Astrocyte (in vitro differentiated cells and primary cell): Measurements from ENCODE around the gene PACS2. TPM values are rescaled to one million over a fixed set of nuclear protein-coding genes. Genes with fewer than 3 reads are reported as not detected.
A peak's percentile ranks its signal among the peaks of the same experiment; 100 is the strongest.

Source experiments
- DNase-seq: peaks from one replicate; pipeline ENCODE4 v3.0.0-alpha.2; 2010; ENCODE audit warnings: low read depth
- FAIRE-seq: peaks from 2 replicates; lab custom pipeline; 2011; peaks lifted over from hg19 to GRCh38; lab: Jason Lieb, UNC
- H2AFZ ChIP-seq: 2 replicates; pipeline ENCODE4 v1.6.0; 2012; ENCODE audit warnings: low read depth, low read length, inconsistent platforms
- H3K27ac ChIP-seq: 2 replicates; pipeline ENCODE4 v1.5.1; 2011; ENCODE audit warnings: low read depth, low read length, inconsistent platforms
- H3K27me3 ChIP-seq: 2 replicates; pipeline ENCODE4 v1.6.0; 2011; ENCODE audit warnings: low read length, inconsistent platforms; ENCODE audit not compliant: insufficient read depth
- H3K36me3 ChIP-seq: 2 replicates; pipeline ENCODE4 v1.5.1; 2011; ENCODE audit warnings: low read length, inconsistent platforms; ENCODE audit not compliant: insufficient read depth
- H3K4me1 ChIP-seq: 2 replicates; pipeline ENCODE4 v1.5.1; 2011; ENCODE audit warnings: low read length, inconsistent platforms; ENCODE audit not compliant: insufficient read depth
- H3K4me2 ChIP-seq: 2 replicates; pipeline ENCODE4 v1.6.0; 2012; ENCODE audit warnings: low read length, inconsistent platforms
- H3K4me3 ChIP-seq: 2 replicates; pipeline ENCODE4 v1.5.1; 2011; ENCODE audit warnings: low read depth, mild to moderate bottlenecking, low read length, inconsistent platforms; ENCODE audit not compliant: insufficient read depth
- H3K79me2 ChIP-seq: 2 replicates; pipeline ENCODE4 v1.6.0; 2012; ENCODE audit warnings: mild to moderate bottlenecking, low read length, inconsistent platforms; ENCODE audit not compliant: insufficient read depth
- H3K9ac ChIP-seq: 2 replicates; pipeline ENCODE4 v1.6.0; 2012; ENCODE audit warnings: mild to moderate bottlenecking, low read length, inconsistent platforms
- H3K9me3 ChIP-seq: 2 replicates; pipeline ENCODE4 v1.5.1; 2012; ENCODE audit warnings: low read depth, mild to moderate bottlenecking, low read length, inconsistent platforms; ENCODE audit not compliant: insufficient read depth
- H4K20me1 ChIP-seq: 2 replicates; pipeline ENCODE4 v1.6.0; 2012; ENCODE audit warnings: low read length, inconsistent platforms; ENCODE audit not compliant: insufficient read depth
- H3K27ac Mint-ChIP-seq: one replicate; pipeline ENCODE4 v1.8.0; 2021; ENCODE audit warnings: mild to moderate bottlenecking, mixed read lengths; ENCODE audit not compliant: unreplicated experiment
- H3K27me3 Mint-ChIP-seq: one replicate; pipeline ENCODE4 v1.8.0; 2021; ENCODE audit warnings: low read depth, mixed read lengths; ENCODE audit not compliant: unreplicated experiment
- H3K36me3 Mint-ChIP-seq: one replicate; pipeline ENCODE4 v1.8.0; 2021; ENCODE audit warnings: low read depth, mixed read lengths; ENCODE audit not compliant: unreplicated experiment
- H3K4me1 Mint-ChIP-seq: one replicate; pipeline ENCODE4 v1.8.0; 2021; ENCODE audit warnings: low read depth, mixed read lengths; ENCODE audit not compliant: unreplicated experiment
- H3K4me3 Mint-ChIP-seq: one replicate; pipeline ENCODE4 v1.8.0; 2021; ENCODE audit warnings: mild to moderate bottlenecking, moderate library complexity, mixed read lengths; ENCODE audit not compliant: unreplicated experiment
- H3K9me3 Mint-ChIP-seq: one replicate; pipeline ENCODE4 v1.8.0; 2021; ENCODE audit warnings: mild to moderate bottlenecking, mixed read lengths; ENCODE audit not compliant: unreplicated experiment
- EZH2 ChIP-seq: IDR thresholded peaks from 2 replicates; pipeline ENCODE4 v1.6.1; 2012; ENCODE audit warnings: mild to moderate bottlenecking, low read length, inconsistent platforms; ENCODE audit not compliant: insufficient read depth
- total RNA-seq: library from RNA; stranded (reverse); gene quantifications from 2 replicates; pipeline ENCODE4 v1.2.1, GENCODE V29; 2021
- TF ChIP-seq, protein P1 (sequence below): IDR thresholded peaks from 2 replicates; pipeline ENCODE4 v1.5.1; 2011; ENCODE audit warnings: low read depth, mild to moderate bottlenecking, inconsistent platforms, low read length, moderate library complexity; ENCODE audit not compliant: insufficient read depth

Gene PACS2
- total RNA-seq, 1 donor from 2014 or later, result 51.0 TPM

DNA sequence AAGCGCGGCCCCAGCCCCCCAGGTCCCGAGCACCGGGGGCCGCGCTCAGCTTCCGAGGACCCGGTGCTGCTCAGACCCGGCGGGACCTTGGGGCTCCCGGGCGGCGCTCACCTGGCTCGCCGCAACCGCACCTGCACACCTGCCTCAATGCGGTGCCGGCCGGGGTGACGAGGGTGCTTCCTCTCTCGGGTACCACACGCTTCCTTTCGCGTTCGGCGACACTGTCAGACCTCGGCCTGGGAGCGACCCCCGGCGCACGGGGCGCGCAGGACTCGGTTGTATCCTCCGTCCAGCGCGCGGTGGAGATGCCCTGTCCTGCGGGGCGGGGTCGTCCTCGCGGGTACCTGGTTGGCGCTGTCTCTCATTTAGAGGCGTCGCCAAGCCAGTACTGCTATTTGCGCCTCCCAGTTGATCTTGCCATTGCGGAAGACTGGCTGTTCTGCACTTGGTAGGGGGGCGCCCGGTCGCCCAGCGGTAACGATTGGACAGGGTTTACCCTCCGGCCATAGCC lies 718 bp downstream of the PACS2 start:
- H3K4me3 ChIP-seq, result peak overlapping the region; percentile 64
- H3K9me3 ChIP-seq, result no peaks in the 10 kb centered on the region
- peaks cover 39% of the 10 kb centered on the region for H3K79me2 ChIP-seq
- peak overlapping the region; percentile 52 for H2AFZ ChIP-seq
- TF ChIP-seq EZH2, result no peak
- TF ChIP-seq, protein P1, sequence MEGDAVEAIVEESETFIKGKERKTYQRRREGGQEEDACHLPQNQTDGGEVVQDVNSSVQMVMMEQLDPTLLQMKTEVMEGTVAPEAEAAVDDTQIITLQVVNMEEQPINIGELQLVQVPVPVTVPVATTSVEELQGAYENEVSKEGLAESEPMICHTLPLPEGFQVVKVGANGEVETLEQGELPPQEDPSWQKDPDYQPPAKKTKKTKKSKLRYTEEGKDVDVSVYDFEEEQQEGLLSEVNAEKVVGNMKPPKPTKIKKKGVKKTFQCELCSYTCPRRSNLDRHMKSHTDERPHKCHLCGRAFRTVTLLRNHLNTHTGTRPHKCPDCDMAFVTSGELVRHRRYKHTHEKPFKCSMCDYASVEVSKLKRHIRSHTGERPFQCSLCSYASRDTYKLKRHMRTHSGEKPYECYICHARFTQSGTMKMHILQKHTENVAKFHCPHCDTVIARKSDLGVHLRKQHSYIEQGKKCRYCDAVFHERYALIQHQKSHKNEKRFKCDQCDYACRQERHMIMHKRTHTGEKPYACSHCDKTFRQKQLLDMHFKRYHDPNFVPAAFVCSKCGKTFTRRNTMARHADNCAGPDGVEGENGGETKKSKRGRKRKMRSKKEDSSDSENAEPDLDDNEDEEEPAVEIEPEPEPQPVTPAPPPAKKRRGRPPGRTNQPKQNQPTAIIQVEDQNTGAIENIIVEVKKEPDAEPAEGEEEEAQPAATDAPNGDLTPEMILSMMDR, result no peak
- H3K9ac ChIP-seq, result peak overlapping the region; percentile 63
- Mint-ChIP-seq H3K27me3 (no peaks in the 10 kb centered on the region), H3K36me3 (no peaks in the 10 kb centered on the region), H3K4me1 (peaks cover 12% of the 10 kb centered on the region), H3K27ac (peak overlapping the region; percentile 69), H3K4me3 (peak overlapping the region; percentile 87), H3K9me3 (no peaks in the 10 kb centered on the region)
- no peaks in the 10 kb centered on the region for H3K27me3 ChIP-seq
- no peaks in the 10 kb centered on the region for H3K36me3 ChIP-seq
- FAIRE-seq (no peak), DNase-seq (no peak)
- peaks cover 30% of the 10 kb centered on the region for H4K20me1 ChIP-seq
- no peak overlapping the region for H3K27ac ChIP-seq
- peaks cover 20% of the 10 kb centered on the region for H3K4me1 ChIP-seq
- peak overlapping the region; percentile 94 for H3K4me2 ChIP-seq

DNA sequence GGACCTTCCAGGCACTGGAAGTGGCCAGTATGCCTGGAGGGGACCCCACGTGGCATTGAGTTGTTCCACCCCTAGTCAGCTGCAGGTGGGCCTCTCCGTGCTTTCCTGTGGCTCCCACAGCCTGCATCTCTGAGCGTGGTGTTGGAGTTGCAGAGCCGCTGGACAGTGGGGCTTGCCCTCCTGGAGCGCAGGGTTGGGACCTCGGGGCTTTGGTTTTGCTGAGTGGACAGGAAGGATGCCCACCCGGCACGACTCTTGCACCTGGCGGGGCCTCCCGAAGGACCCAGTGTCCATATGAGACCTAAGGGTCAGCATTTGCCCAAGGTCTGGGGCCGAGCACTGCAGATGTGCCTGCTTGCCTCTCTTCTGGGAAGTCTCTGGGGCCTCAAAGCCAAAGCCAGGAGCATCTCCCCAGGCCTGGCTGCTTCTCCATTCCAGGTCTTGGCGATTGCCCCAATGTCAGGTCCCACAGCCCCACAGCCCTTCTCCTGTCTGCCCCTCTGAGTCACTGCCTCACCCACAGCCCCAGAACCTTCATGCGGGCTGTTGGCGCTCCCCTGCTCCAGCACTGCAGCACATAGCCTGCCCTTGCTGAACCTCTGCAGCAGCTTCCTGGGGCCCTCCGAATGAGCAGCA lies 1.5 kb downstream of the PACS2 start:
- no peak overlapping the region for H3K27ac ChIP-seq
- H3K36me3 ChIP-seq, result no peaks in the 10 kb centered on the region
- DNase-seq (no peak), FAIRE-seq (no peak)
- Mint-ChIP-seq H3K27me3 (no peaks in the 10 kb centered on the region), H3K36me3 (no peaks in the 10 kb centered on the region), H3K4me3 (peak overlapping the region; percentile 87), H3K27ac (no peak overlapping the region), H3K4me1 (peaks cover 12% of the 10 kb centered on the region), H3K9me3 (no peaks in the 10 kb centered on the region)
- H3K4me2 ChIP-seq, result peak overlapping the region; percentile 94
- peak overlapping the region; percentile 64 for H3K4me3 ChIP-seq
- no peak overlapping the region for H2AFZ ChIP-seq
- peak overlapping the region; percentile 63 for H3K9ac ChIP-seq
- TF ChIP-seq, protein P1, result no peak
- TF ChIP-seq EZH2, result no peak
- H3K79me2 ChIP-seq, result peaks cover 47% of the 10 kb centered on the region
- H4K20me1 ChIP-seq, result peaks cover 38% of the 10 kb centered on the region
- H3K27me3 ChIP-seq, result no peaks in the 10 kb centered on the region
- H3K9me3 ChIP-seq, result no peaks in the 10 kb centered on the region
- H3K4me1 ChIP-seq, result peaks cover 20% of the 10 kb centered on the region

DNA sequence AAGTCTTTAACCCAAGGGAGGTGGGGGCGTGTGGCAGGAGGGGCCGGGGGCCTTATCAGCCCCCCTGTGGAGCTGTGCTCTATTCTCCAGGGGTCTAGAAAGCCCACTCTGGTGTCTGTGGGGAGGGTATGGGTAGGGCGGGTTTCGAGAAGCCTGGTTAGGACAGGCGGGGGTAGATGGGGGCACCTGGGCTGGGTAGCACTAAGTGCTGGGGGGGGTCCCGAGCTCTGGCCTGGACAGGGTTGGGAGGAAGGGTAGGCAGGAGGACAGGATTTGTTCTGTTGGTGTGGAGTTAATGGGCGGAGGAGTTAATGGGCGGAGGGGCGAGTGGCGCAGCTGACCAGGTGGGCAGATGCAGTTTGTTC lies 2.0 kb downstream of the PACS2 start:
- no peak overlapping the region for H3K9ac ChIP-seq
- no peaks in the 10 kb centered on the region for H3K36me3 Mint-ChIP-seq
- H3K4me3 Mint-ChIP-seq, result peak overlapping the region; percentile 87
- no peaks in the 10 kb centered on the region for H3K9me3 Mint-ChIP-seq
- H3K27me3 Mint-ChIP-seq, result no peaks in the 10 kb centered on the region
- H3K4me1 ChIP-seq, result peaks cover 20% of the 10 kb centered on the region
- no peak overlapping the region for H3K27ac ChIP-seq
- no peak overlapping the region for H3K4me3 ChIP-seq
- H3K36me3 ChIP-seq, result no peaks in the 10 kb centered on the region
- no peak for TF ChIP-seq EZH2
- TF ChIP-seq, protein P1, result no peak
- peaks cover 52% of the 10 kb centered on the region for H3K79me2 ChIP-seq
- FAIRE-seq (no peak), DNase-seq (no peak)
- no peaks in the 10 kb centered on the region for H3K27me3 ChIP-seq
- H3K4me1 Mint-ChIP-seq, result peaks cover 12% of the 10 kb centered on the region
- peaks cover 43% of the 10 kb centered on the region for H4K20me1 ChIP-seq
- H3K9me3 ChIP-seq, result no peaks in the 10 kb centered on the region
- no peak overlapping the region for H3K27ac Mint-ChIP-seq
- no peak overlapping the region for H2AFZ ChIP-seq
- H3K4me2 ChIP-seq, result peak overlapping the region; percentile 94
